Stimulated activated CD8-positive, alpha-beta memory T cell treated with anti-CD3 and anti-CD28 coated beads, Interleukin-15, amount 100 ng/mL, for 4 hours (primary cell): Measurements from ENCODE around the gene P4HA1.

ENCODE experiments used
- DNase-seq, 2 donors: peaks; one replicate each; pipeline ENCODE4 v3.0.0-alpha.2; 2020; ENCODE audit warnings: low read depth in 2 of 2

The P4HA1 gene

GRCh38 chr10:72981028-72981881 is 115.4 kb downstream of the P4HA1 start:
- no peak for DNase-seq

DNA sequence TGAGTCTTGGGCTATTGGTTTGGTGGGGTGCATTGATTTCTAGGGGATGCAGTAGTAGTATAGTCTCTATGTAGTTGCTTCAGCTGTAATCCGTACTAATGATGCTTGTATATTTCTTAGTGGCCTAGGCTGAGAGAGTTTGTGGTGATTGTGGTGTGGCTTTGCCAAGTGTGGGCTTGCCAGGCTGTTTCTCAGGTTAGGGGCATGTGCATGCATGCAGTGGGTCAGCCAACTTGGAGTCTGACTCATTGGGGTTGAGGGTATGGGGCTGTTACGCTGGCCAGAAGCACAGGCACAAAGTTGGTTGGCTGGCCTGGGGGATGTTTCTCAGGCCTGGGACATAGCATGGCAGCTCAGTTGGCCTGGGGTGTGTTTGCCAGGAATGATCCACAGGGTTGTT is 116.3 kb downstream of the P4HA1 start:
- no peak for DNase-seq

GRCh38 chr10:72979709-72980108 is 117.0 kb downstream of the P4HA1 start:
- no peak for DNase-seq

GRCh38 chr10:72976886-72977285 is 119.8 kb downstream of the P4HA1 start:
- no peak for DNase-seq
